ENCODE measurements around the gene FOXP1.

- TF ChIP-seq POLR2AphosphoS5 (IDR thresholded peaks at IDR 0.05; ENCODE audit: low read depth, low read length) = no peak
- no peak for TF ChIP-seq POLR2A (IDR thresholded peaks at IDR 0.05; ENCODE audit: low read depth, low read length)
- no peak for TF ChIP-seq TAF1 (IDR thresholded peaks at IDR 0.05; ENCODE audit: low read depth, low read length)
These were observed 454.6 kb downstream of the FOXP1 start for GRCh38 chr3:71128961-71129360.
